Measurements from ENCODE around the gene SYCE3.

SYCE3 gene

DNA sequence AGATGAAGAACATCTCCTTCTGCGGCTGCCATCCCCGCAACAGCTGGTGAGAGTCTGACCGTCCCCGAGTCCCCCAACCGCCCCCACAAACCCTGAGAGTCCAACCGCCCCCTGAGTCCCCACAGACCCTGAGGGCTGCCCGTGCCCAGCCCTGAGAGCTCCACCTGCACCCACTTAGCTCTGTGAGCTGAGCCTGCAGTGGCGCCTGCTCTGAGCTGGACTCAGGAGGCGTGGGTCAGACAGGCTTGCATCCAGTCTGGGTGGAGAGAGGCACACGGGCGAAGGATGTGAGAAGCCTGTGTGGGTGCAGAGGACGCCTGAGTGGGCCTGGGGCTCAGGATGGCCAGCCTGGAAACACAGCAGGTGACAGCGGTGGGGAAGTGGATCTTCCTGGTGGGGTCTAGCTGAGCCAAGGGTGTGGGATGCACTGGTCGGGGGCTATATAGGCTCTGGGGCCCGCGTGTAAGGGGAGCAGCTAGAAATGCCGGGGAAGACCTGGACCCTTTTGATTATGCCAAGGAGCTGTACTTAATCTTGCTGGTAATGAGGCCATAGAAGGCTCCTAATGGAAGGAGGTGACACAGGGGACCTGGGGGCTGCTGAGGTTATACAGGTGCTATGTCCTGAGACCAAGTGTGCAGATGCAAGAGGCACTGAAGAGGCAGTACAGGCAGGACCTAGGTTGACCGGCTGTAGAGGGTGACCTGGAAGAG, 44.4 kb upstream of the SYCE3 start:
- no peak for FAIRE-seq
- DNase-seq (ENCODE audit: insufficient read length, low spot score) = no peak
- TF ChIP-seq PAX5 (IDR thresholded peaks at IDR 0.05; ENCODE audit: insufficient read depth, low read length, severe bottlenecking) = no peak
- TF ChIP-seq POLR2AphosphoS5 (IDR thresholded peaks at IDR 0.05; ENCODE audit: low read depth, low read length) = no peak
- no peak for TF ChIP-seq SPI1 (IDR thresholded peaks at IDR 0.05; ENCODE audit: low read depth, low read length)

DNA sequence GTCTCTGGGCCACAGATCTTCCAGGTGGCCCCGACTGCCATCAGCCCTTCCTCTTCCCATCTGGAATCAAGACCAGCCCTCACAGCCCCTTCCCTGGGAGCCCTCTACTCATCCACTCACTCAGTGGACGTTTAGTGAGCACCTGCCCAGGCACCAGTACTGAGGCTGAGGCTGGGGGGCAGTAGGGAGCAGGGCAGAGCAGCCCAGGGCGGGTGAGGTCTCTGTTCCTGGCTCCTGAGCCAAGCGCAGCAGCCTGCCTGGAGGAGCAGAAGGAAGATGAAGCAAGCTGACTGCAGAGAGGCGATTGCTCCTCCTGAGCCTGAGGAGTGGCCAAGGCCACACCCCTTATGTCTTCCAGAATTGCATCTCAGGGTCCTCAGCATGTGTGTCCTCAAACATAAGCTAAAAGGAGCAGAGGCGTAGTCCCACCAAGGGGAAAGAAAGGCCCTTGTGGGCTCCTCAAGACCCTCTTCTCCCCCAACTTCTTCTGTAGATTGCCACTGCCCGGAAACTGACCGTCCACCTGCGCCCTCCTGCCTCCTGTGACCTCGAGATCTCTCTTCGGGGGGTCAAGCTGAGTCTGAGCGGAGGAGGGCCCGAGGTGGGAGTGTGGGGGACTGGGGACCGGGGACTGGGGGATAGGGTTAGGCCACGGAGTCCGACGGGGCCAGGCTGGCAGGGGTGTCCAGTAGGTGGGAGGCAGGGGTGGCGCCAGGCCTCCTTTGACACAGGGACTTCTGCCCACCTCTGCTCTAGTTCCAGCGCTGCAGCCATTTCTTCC, 43.6 kb upstream of the SYCE3 start:
- no peak for FAIRE-seq
- DNase-seq (ENCODE audit: insufficient read length, low spot score) = no peak
- TF ChIP-seq SPI1 (IDR thresholded peaks at IDR 0.05; ENCODE audit: low read depth, low read length) (no peak), POLR2A (IDR thresholded peaks at IDR 0.05; ENCODE audit: low read depth, low read length) (no peak), POU2F2 (IDR thresholded peaks at IDR 0.05; ENCODE audit: low read depth, low read length) (no peak), TAF1 (IDR thresholded peaks at IDR 0.05; ENCODE audit: low read depth, low read length) (no peak), POLR2AphosphoS5 (IDR thresholded peaks at IDR 0.05; ENCODE audit: low read depth, low read length) (no peak), PAX5 (IDR thresholded peaks at IDR 0.05; ENCODE audit: insufficient read depth, low read length, severe bottlenecking) (no peak)

DNA sequence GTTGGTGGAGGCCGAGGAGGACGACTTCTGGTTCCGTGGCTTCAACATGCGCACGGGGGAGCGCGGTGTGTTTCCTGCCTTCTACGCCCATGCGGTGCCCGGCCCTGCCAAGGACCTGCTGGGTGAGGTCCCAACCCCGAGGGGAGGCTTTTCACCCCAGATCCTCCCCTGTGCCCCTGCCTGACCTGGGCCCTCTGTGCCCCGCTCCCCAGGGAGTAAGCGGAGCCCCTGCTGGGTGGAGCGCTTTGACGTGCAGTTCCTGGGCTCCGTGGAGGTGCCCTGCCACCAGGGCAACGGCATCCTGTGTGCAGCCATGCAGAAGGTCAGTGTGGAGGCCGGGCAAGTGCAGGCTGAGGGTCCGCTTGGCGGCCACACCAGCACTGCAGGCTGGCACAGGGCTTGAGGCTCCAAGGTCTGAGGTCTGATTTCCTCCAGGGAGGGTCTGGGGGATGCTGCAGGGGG, 42.9 kb upstream of the SYCE3 start:
- DNase-seq (ENCODE audit: insufficient read length, low spot score) (no peak), FAIRE-seq (no peak)
- TF ChIP-seq POLR2AphosphoS5 (IDR thresholded peaks at IDR 0.05; ENCODE audit: low read depth, low read length) (no peak), POU2F2 (IDR thresholded peaks at IDR 0.05; ENCODE audit: low read depth, low read length) (no peak), POLR2A (IDR thresholded peaks at IDR 0.05; ENCODE audit: low read depth, low read length) (no peak), TAF1 (IDR thresholded peaks at IDR 0.05; ENCODE audit: low read depth, low read length) (no peak)

DNA sequence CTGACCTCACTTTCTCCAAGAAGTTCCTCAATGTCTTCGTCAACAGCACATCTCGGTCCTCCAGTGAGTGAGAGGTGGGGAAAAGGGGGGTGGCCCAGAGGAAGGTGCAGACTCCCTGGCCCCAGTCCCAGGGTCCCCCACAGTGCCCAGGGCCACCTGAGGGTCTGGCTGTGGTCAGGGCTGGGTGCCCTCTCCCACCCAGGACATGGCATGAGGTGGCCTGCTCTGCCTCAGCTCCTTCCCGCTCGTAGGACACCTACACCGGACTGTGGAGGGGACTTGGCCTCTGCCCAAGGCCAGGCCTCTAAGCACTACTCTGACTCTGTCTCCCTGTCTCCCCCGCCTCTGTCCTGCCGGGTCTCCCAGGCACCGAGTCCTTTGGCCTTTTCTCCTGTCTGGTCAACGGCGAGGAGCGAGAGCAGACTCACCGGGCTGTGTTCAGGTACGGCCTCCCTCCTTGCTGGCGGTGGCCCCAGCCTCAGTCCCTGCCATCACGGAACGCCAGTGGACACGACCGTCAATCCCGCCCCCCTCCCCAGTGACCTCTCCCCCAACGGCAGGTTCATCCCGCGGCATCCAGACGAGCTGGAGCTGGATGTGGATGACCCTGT, 42.4 kb upstream of the SYCE3 start:
- DNase-seq (ENCODE audit: insufficient read length, low spot score) = no peak
- TF ChIP-seq POU2F2 (IDR thresholded peaks at IDR 0.05; ENCODE audit: low read depth, low read length) = no peak
- TF ChIP-seq POLR2A (IDR thresholded peaks at IDR 0.05; ENCODE audit: low read depth, low read length) = no peak
- TF ChIP-seq PAX5 (IDR thresholded peaks at IDR 0.05; ENCODE audit: insufficient read depth, low read length, severe bottlenecking) = no peak
- no peak for TF ChIP-seq TAF1 (IDR thresholded peaks at IDR 0.05; ENCODE audit: low read depth, low read length)
- TF ChIP-seq SPI1 (IDR thresholded peaks at IDR 0.05; ENCODE audit: low read depth, low read length) = no peak
- no peak for TF ChIP-seq POLR2AphosphoS5 (IDR thresholded peaks at IDR 0.05; ENCODE audit: low read depth, low read length)
- no peak for FAIRE-seq

DNA sequence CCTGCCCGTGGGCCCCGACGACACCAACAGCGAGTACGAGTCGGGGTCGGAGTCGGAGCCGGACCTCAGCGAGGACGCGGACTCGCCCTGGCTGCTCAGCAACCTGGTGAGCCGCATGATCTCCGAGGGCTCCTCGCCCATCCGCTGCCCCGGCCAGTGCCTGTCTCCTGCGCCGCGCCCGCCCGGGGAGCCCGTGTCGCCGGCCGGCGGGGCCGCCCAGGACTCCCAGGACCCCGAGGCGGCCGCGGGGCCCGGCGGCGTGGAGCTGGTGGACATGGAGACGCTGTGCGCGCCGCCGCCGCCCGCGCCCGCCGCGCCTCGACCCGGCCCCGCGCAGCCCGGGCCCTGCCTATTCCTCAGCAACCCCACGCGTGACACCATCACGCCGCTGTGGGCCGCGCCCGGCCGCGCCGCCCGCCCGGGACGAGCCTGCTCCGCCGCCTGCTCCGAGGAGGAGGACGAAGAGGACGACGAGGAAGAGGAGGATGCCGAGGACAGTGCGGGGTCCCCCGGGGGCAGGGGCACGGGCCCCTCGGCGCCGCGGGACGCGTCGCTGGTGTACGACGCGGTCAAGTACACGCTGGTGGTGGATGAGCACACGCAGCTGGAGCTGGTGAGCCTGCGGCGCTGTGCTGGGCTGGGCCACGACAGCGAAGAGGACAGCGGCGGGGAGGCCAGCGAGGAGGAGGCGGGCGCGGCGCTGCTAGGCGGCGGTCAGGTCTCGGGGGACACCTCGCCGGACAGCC, 41.7 kb upstream of the SYCE3 start:
- no peak for DNase-seq (ENCODE audit: insufficient read length, low spot score)
- TF ChIP-seq PAX5 (IDR thresholded peaks at IDR 0.05; ENCODE audit: insufficient read depth, low read length, severe bottlenecking) (no peak), TAF1 (IDR thresholded peaks at IDR 0.05; ENCODE audit: low read depth, low read length) (no peak), SPI1 (IDR thresholded peaks at IDR 0.05; ENCODE audit: low read depth, low read length) (no peak), POU2F2 (IDR thresholded peaks at IDR 0.05; ENCODE audit: low read depth, low read length) (no peak), POLR2A (IDR thresholded peaks at IDR 0.05; ENCODE audit: low read depth, low read length) (no peak), POLR2AphosphoS5 (IDR thresholded peaks at IDR 0.05; ENCODE audit: low read depth, low read length) (no peak)

DNA sequence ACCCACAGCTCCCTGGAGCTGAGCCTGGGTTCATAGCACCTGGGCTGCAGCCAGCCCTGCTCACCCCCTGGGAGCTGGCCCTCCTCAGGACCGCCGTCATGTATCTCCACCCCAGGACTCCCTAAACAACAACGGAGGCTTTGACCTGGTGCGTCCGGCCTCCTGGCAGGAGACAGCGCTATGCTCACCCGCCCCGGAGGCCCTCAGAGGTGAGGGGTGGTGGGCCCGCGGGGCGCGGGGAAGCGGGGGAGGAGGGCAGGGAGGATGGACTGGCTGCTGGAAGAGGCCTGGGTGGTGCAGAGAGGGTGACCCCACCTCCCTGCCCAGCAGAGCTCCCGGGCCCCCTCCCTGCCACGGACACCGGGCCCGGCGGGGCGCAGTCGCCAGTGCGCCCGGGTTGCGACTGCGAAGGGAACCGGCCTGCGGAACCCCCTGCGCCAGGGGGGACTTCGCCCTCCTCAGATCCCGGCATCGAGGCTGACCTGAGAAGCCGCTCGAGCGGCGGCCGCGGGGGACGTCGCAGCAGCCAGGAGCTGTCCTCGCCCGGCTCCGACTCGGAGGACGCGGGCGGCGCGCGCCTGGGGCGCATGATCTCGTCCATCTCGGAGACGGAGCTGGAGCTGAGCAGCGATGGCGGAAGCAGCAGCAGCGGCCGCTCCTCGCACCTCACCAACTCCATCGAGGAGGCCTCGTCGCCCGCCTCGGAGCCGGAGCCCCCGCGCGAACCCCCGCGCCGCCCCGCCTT, 41.0 kb upstream of the SYCE3 start:
- no peak for DNase-seq (ENCODE audit: insufficient read length, low spot score)
- TF ChIP-seq POU2F2 (IDR thresholded peaks at IDR 0.05; ENCODE audit: low read depth, low read length) (no peak), PAX5 (IDR thresholded peaks at IDR 0.05; ENCODE audit: insufficient read depth, low read length, severe bottlenecking) (no peak), TAF1 (IDR thresholded peaks at IDR 0.05; ENCODE audit: low read depth, low read length) (no peak), POLR2AphosphoS5 (IDR thresholded peaks at IDR 0.05; ENCODE audit: low read depth, low read length) (no peak)
- FAIRE-seq = no peak

More for the DNA sequence above, 41.7 kb upstream of the SYCE3 start:
- no peak for FAIRE-seq

DNA sequence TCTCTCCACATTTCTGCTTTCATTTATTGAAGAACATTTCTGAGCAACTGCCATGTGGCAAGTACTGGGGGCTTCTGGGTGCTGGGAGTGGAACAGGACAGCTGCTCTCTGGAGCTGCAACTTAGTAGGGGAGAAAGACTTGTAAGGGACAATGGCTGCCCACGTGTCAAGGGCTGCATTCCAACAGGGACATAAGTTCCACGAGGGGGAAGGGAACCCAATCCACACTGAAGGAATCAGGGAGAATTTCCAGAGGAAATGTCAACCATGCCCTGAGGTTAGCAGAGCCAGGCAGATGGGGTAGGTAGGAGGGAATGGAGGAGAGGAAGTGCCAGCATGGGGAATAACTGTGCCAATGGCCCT, 39.6 kb upstream of the SYCE3 start:
- FAIRE-seq = no peak
- DNase-seq (ENCODE audit: insufficient read length, low spot score) = no peak
- TF ChIP-seq POLR2AphosphoS5 (IDR thresholded peaks at IDR 0.05; ENCODE audit: low read depth, low read length) (no peak), POLR2A (IDR thresholded peaks at IDR 0.05; ENCODE audit: low read depth, low read length) (no peak), TAF1 (IDR thresholded peaks at IDR 0.05; ENCODE audit: low read depth, low read length) (no peak), POU2F2 (IDR thresholded peaks at IDR 0.05; ENCODE audit: low read depth, low read length) (no peak), SPI1 (IDR thresholded peaks at IDR 0.05; ENCODE audit: low read depth, low read length) (no peak), PAX5 (IDR thresholded peaks at IDR 0.05; ENCODE audit: insufficient read depth, low read length, severe bottlenecking) (no peak)

DNA sequence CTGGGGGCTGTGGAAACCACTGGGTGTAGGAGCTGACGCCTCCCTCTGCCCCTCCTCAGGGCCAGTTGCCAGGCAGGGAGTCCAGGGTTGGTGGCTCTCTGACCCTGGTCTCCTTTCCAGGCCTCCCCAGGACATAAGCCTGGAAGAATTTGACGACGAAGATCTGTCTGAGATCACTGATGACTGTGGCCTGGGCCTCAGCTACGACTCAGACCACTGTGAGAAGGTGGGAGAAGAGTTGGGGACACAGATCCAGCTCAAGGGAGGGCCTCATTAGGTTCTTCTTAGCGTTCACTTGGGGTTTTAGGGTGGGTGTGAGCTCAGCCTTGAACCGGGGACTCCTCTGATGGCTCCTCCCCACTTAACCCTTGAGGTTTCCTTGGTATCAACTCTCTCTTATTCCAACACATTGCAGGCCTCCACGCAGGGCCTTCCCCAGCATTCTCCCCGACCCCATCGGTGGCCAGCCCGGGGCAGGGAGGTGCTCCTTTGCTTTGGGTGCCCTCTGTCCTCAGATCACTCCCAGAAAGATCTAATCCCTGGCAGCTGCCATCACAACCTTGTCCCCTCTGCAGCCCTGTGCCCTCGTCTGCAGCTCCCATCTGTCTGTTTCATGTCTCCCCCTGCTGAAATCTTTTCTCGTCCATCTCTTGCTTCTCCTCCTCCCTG, 39.1 kb upstream of the SYCE3 start:
- DNase-seq (ENCODE audit: insufficient read length, low spot score) (no peak), FAIRE-seq (no peak)
- TF ChIP-seq POLR2AphosphoS5 (IDR thresholded peaks at IDR 0.05; ENCODE audit: low read depth, low read length) = no peak
- no peak for TF ChIP-seq TAF1 (IDR thresholded peaks at IDR 0.05; ENCODE audit: low read depth, low read length)
- no peak for TF ChIP-seq POLR2A (IDR thresholded peaks at IDR 0.05; ENCODE audit: low read depth, low read length)
- no peak for TF ChIP-seq PAX5 (IDR thresholded peaks at IDR 0.05; ENCODE audit: insufficient read depth, low read length, severe bottlenecking)
